Activated CD8-positive, alpha-beta memory T cell treated with anti-CD3 and anti-CD28 coated beads, Interleukin-2, amount 10 ng/mL, durations not matched to agents 7 days and 5 days (primary cell): ENCODE measurements around the gene STUB1. TPM values are rescaled to one million over a fixed set of nuclear protein-coding genes. Genes with fewer than 3 reads are reported as not detected.
A peak's percentile ranks its signal among the peaks of the same experiment; 100 is the strongest.
"Not testable (repeated sequence)": the region's sequence is repeated elsewhere in the genome, so short reads cannot be mapped to it uniquely, and the experiment has no call there.

Experiments used
- ATAC-seq: fragments of 150-1000 bp; cut with Tn5 transposase; one replicate; pipeline ENCODE4 v1.10.0; 2021; ENCODE audit warnings: moderate library complexity
- CTCF ChIA-PET: fragments of 350-600 bp; sonication (Branson Sonifier 250); formaldehyde crosslinking; loops from one replicate; lab custom pipeline; 2021; ENCODE audit warnings: antibody characterized with exemption; lab: Charles Lee
- DNase-seq: peaks from one replicate; pipeline ENCODE4 v3.0.0-alpha.2; 2020
- H3K27ac Mint-ChIP-seq: one replicate; pipeline ENCODE4 v1.8.0; 2021; ENCODE audit warnings: mild to moderate bottlenecking, mixed read lengths
- H3K27me3 Mint-ChIP-seq: one replicate; pipeline ENCODE4 v1.8.0; 2021; ENCODE audit warnings: mixed read lengths
- H3K36me3 Mint-ChIP-seq: one replicate; pipeline ENCODE4 v1.8.0; 2021; ENCODE audit warnings: mild to moderate bottlenecking, mixed read lengths
- H3K4me1 Mint-ChIP-seq: one replicate; pipeline ENCODE4 v1.8.0; 2021; ENCODE audit warnings: mixed read lengths
- H3K4me3 Mint-ChIP-seq: one replicate; pipeline ENCODE4 v1.8.0; 2021; ENCODE audit warnings: mild to moderate bottlenecking, moderate library complexity, mixed read lengths
- H3K9me3 Mint-ChIP-seq: one replicate; pipeline ENCODE4 v1.8.0; 2022; ENCODE audit warnings: low read depth, mixed read lengths
- total RNA-seq, 2 experiments: library from RNA; stranded (reverse); gene quantifications; one replicate each; pipeline ENCODE4 v1.2.3, GENCODE V29; 2021

STUB1 gene
- total RNA-seq, 2 experiments from 2014 or later, result 84.2 to 87.1 TPM

DNA sequence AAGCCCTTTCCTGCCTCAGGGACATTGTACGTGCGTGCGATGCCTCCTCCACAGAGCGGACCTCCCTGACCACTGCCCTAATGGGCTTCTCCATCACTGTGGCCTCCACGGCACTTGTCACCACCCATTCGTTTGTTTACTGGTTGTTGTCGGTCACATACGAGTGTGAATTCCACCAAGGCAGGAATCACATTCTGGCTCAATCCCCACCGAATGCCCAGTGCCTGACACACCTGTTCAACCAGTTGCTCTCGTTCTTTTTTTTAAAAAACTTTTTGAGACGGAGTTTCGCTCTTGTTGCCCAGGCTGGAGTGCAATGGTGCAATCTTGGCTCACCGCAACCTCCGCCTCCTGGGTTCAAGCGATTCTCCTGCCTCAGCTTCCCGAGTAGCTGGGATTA, 11.0 kb downstream of the STUB1 start:
- Mint-ChIP-seq H3K4me3 (peak overlapping the region; percentile 53), H3K27me3 (peaks cover 13% of the 10 kb centered on the region), H3K4me1 (peaks cover 32% of the 10 kb centered on the region), H3K27ac (peak overlapping the region; percentile 63)
- not testable (repeated sequence) for DNase-seq, ATAC-seq, H3K9me3 Mint-ChIP-seq, H3K36me3 Mint-ChIP-seq
- CTCF ChIA-PET, result interaction anchor here (1.5 kb wide), 1 partner anchor 21 kb away, joined by 6 read pairs; no protein-coding TSS in a partner anchor

- DNase-seq (no peak), ATAC-seq (no peak)
- peaks cover 2% of the 10 kb centered on the region for H3K9me3 Mint-ChIP-seq
- H3K36me3 Mint-ChIP-seq, result peaks cover 1% of the 10 kb centered on the region
- H3K27me3 Mint-ChIP-seq, result peaks cover 13% of the 10 kb centered on the region
- H3K4me1 Mint-ChIP-seq, result peaks cover 32% of the 10 kb centered on the region
- H3K27ac Mint-ChIP-seq, result no peak overlapping the region
- CTCF ChIA-PET, result no interaction called here
- no peak overlapping the region for H3K4me3 Mint-ChIP-seq
These were observed 12.3 kb downstream of the STUB1 start for GRCh38 chr16:692356-693108.

DNA sequence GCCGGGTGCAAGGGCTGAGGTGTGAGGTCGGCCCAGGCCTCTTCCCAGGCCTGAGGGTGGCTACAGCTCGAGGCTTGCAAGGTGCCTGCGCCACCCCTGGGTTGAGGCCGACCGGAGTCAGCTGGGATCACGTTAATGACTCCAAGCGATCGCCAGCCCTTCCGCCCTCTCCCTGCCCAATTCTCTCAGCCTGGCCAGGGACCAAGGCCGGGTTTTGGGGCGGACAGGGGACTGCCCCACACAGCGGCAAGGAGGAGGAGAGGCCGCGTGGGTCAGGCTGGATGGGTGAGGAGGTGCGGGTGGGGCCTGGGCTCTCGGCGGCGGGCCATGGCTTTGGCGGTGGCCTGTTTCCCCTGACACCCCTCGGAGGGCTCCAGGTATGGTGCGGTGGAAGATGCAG, 13.2 kb downstream of the STUB1 start:
- Mint-ChIP-seq H3K36me3 (peaks cover 1% of the 10 kb centered on the region), H3K4me1 (peaks cover 32% of the 10 kb centered on the region), H3K9me3 (peaks cover 2% of the 10 kb centered on the region), H3K27me3 (peaks cover 13% of the 10 kb centered on the region), H3K4me3 (no peak overlapping the region), H3K27ac (no peak overlapping the region)
- CTCF ChIA-PET, result no interaction called here
- no peak for DNase-seq
- no peak for ATAC-seq

DNA sequence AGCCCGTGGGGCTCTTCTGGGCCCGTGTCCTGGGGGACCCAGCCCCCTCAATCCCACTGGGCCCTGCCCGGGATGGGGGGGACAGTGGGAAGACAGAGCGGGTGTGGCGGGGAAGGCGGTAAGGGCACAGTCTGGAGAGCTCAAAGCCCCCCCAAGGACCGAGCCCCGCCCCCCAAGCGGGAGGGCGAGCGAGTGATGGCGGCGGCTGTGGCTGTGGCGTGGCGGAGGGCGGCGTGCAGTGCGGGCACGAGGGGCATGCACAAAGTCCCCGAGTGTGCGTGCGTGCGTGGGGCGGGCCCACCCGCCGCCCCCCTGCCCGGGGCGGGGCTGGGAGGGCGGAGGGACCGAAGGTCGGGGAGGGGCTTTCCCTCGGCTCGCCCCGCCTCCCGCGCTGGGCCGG, 13.6 kb downstream of the STUB1 start:
- Mint-ChIP-seq H3K27me3 (peaks cover 13% of the 10 kb centered on the region), H3K4me1 (peaks cover 29% of the 10 kb centered on the region), H3K4me3 (no peak overlapping the region), H3K9me3 (peaks cover 2% of the 10 kb centered on the region), H3K36me3 (peaks cover 1% of the 10 kb centered on the region), H3K27ac (no peak overlapping the region)
- CTCF ChIA-PET, result interaction anchor here (1.8 to 3.3 kb wide), 2 partner anchors 15 to 20 kb away, joined by 4 to 24 read pairs; partner anchors contain the start of gene METRN
- ATAC-seq (no peak), DNase-seq (no peak)

- no peak for ATAC-seq
These were observed 14.1 kb downstream of the STUB1 start for GRCh38 chr16:694187-694862.

DNA sequence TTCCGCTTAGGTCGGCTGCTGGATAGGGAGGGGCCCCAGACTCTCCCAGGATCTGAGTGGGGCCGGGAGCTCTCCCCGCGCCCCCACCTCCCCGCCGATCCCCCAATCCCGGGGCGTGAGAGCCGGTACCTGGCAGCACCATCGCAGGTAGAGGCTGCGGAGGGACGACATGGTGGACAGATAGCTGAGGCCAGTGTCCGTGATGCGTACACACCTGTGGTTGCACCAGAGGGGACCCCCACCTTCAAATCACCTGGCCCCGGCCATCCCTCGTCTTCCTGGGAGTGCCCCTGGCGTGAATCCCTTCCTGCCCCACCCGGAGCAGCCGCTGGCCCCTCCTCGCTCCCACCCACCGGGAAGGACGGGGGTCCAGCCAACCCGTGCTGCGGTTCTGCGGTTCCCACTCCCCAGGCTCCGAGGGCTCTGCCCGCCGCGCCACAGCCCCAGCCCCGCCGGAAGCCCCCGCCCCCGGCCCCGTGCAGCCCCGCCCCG, 14.7 kb downstream of the STUB1 start:
- Mint-ChIP-seq H3K9me3 (peaks cover 2% of the 10 kb centered on the region), H3K36me3 (peaks cover 1% of the 10 kb centered on the region), H3K4me1 (peaks cover 31% of the 10 kb centered on the region), H3K27ac (no peak overlapping the region), H3K4me3 (peak overlapping the region; percentile 20), H3K27me3 (peaks cover 13% of the 10 kb centered on the region)
- CTCF ChIA-PET, result interaction anchor here (0.7 to 3.3 kb wide), 11 partner anchors 16 to 112 kb away, joined by 3 to 24 read pairs (median 3); partner anchors contain the start of genes ANTKMT, CHTF18, CIAO3 and METRN
- DNase-seq, result no peak
- no peak for ATAC-seq

More at GRCh38 chr16:694187-694862, 14.1 kb downstream of the STUB1 start:
- peaks cover 29% of the 10 kb centered on the region for H3K4me1 Mint-ChIP-seq
- H3K4me3 Mint-ChIP-seq, result peak overlapping the region; percentile 60
- H3K27ac Mint-ChIP-seq, result no peak overlapping the region
- peaks cover 1% of the 10 kb centered on the region for H3K36me3 Mint-ChIP-seq
- no peak for DNase-seq
- H3K27me3 Mint-ChIP-seq, result peaks cover 13% of the 10 kb centered on the region
- H3K9me3 Mint-ChIP-seq, result peaks cover 2% of the 10 kb centered on the region
- CTCF ChIA-PET, result interaction anchor here (1.8 to 3.3 kb wide), 2 partner anchors 15 to 20 kb away, joined by 4 to 24 read pairs; partner anchors contain the start of gene METRN

DNA sequence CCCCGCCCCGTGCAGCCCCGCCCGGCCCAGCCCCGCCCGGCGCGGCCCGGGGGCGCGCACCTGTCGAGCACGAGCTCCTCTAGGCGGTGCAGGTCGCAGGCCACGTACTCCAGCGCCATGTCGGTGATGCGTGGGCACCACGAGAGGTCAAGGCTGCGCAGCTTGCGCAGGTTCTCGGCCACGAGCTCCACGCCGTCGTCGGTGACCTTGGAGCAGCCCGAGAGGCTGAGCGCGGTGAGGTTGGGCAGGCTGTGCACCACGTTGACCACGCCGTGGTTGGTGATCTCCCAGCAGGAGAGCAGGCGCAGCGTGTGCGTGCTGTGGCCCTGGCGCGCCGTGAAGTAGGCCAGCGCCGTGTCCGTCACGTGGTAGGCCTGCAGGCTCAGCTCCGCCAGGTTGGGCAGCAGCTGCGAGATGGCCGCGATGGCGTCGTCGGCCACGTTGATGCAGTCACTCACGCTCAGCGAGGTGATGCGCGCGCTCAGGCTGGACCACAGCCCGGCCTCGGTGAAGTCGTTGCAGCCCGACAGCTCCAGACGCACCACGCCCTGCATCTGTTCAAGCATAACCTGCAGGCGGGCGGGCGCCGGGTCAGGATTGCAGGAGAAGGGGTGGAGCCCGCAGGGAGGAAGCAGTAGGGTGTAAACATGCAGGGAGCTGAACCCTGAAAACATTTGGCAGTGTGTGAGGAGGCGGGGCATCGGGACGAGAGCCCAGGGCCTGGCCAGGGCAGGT, 15.3 kb downstream of the STUB1 start:
- Mint-ChIP-seq H3K27me3 (peaks cover 16% of the 10 kb centered on the region), H3K36me3 (peaks cover 1% of the 10 kb centered on the region), H3K4me3 (peak overlapping the region; percentile 77), H3K9me3 (peaks cover 2% of the 10 kb centered on the region), H3K27ac (peak overlapping the region; percentile 79), H3K4me1 (peaks cover 30% of the 10 kb centered on the region)
- CTCF ChIA-PET, result interaction anchor here (0.7 to 3.3 kb wide), 14 partner anchors 12 to 111 kb away, joined by 3 to 24 read pairs (median 3); partner anchors contain the start of genes ANTKMT, CHTF18, CIAO3 and METRN
- ATAC-seq (peak; percentile 81), DNase-seq (peak; percentile 80)

- DNase-seq (peak; percentile 73), ATAC-seq (no peak)
- H3K36me3 Mint-ChIP-seq, result no peaks in the 10 kb centered on the region
- H3K27ac Mint-ChIP-seq, result no peak overlapping the region
- H3K27me3 Mint-ChIP-seq, result peaks cover 34% of the 10 kb centered on the region
- no peak overlapping the region for H3K4me3 Mint-ChIP-seq
- no peaks in the 10 kb centered on the region for H3K9me3 Mint-ChIP-seq
- H3K4me1 Mint-ChIP-seq, result peaks cover 22% of the 10 kb centered on the region
- CTCF ChIA-PET, result interaction anchor here (0.7 kb wide), 1 partner anchor 13 kb away, joined by 4 read pairs; no protein-coding TSS in a partner anchor
These were observed 18.9 kb downstream of the STUB1 start for GRCh38 chr16:698911-699671.

DNA sequence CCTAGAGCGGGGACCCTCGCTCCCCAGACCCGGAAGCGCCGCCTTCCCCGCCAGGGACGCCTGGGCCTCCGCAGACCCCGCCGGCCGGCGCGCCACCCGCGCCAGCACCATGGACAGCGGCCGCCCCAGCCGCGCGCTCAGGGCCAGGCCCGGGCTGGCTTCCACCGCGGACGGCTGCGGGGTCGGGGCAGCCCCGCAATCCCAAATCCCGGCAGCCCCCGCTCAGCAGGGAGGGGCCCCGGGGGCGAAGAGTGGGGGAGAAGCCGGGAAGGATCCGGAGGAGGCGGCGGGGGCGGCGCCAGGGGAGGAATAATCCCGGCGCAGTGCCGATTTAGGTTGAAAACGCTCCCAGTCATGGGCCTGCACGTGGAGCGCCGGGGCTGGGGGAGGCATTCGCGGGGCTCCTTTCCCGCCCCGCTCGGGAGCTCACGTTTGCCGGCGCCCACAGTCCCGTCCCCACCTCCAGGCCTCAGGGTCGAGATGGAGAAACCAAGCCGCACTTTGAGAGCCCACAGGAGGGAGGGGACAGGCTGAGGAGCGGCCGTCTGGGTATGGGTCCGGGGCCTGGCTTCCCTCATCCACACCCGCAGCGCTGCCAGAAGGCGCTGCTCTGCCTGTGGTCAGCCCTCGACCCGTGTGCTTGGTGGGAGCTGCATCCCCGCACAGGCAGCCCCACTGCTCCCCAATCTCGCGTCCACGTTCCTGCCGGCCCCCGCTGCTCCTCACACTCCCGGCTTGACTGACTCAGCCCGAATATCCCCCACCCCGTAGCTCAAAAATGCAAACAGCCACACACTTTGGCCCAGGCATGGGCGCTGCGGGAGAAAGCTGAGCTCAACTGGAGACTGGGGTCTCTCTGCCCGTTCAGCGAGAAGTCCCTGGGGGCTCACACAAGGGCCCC, 20.7 kb downstream of the STUB1 start:
- ATAC-seq, result peak; percentile 50
- H3K4me3 Mint-ChIP-seq, result no peak overlapping the region
- H3K27ac Mint-ChIP-seq, result no peak overlapping the region
- H3K27me3 Mint-ChIP-seq, result peaks cover 37% of the 10 kb centered on the region
- CTCF ChIA-PET, result no interaction called here
- no peaks in the 10 kb centered on the region for H3K36me3 Mint-ChIP-seq
- no peaks in the 10 kb centered on the region for H3K9me3 Mint-ChIP-seq
- H3K4me1 Mint-ChIP-seq, result peaks cover 14% of the 10 kb centered on the region
- DNase-seq, result no peak

GRCh38 chr16:702341-702740, 22.1 kb downstream of the STUB1 start:
- Mint-ChIP-seq H3K4me3 (no peak overlapping the region), H3K27ac (no peak overlapping the region), H3K9me3 (no peaks in the 10 kb centered on the region), H3K27me3 (peaks cover 49% of the 10 kb centered on the region), H3K36me3 (no peaks in the 10 kb centered on the region), H3K4me1 (peaks cover 14% of the 10 kb centered on the region)
- CTCF ChIA-PET, result interaction anchor here (1.1 to 3.0 kb wide), 2 partner anchors 11 to 84 kb away, joined by 3 to 14 read pairs; no protein-coding TSS in a partner anchor
- DNase-seq, result no peak
- ATAC-seq, result no peak

GRCh38 chr16:703406-703805, 23.2 kb downstream of the STUB1 start:
- Mint-ChIP-seq H3K4me3 (no peak overlapping the region), H3K9me3 (no peaks in the 10 kb centered on the region), H3K27me3 (peaks cover 58% of the 10 kb centered on the region), H3K27ac (no peak overlapping the region), H3K36me3 (no peaks in the 10 kb centered on the region), H3K4me1 (peaks cover 12% of the 10 kb centered on the region)
- no peak for DNase-seq
- CTCF ChIA-PET, result interaction anchor here (1.1 to 3.0 kb wide), 3 partner anchors 10 to 83 kb away, joined by 3 to 14 read pairs (median 3); partner anchors contain the start of gene METRN
- no peak for ATAC-seq
